GM23248 (cell line): ENCODE data around the gene ARHGAP24.

Experiments used
- EZH2 ChIP-seq: fragments of 200-600 bp; sonication (generic); IDR thresholded peaks from 2 replicates; pipeline ENCODE4 v1.6.1; 2018; ENCODE audit warnings: antibody characterized with exemption, mild to moderate bottlenecking; ENCODE audit not compliant: insufficient read depth, poor library complexity, severe bottlenecking
- EZH2phosphoT487 ChIP-seq: fragments of 200-600 bp; sonication (generic); IDR thresholded peaks from 2 replicates; pipeline ENCODE4 v1.6.1; 2018; ENCODE audit warnings: antibody characterized with exemption, moderate library complexity, mild to moderate bottlenecking, low read depth; ENCODE audit not compliant: insufficient read depth

DNA sequence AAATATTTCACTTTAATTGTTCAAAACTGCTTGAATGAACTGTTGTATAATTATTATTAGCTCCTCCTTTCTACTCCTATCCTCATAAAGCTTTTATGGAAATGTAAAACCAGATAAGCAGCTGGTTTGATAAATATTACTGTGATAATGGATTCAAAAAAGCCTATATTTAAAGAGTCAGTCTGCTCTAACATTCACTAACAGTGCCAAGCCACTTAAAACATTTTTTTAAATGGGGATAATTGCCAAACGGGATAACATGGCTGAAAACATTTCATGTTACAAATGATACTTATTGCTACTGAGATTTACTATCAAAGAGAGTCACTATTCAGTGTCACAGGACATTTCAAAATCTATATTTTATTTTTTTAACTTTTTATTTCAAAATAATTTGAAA is 17.4 kb downstream of the ARHGAP24 start:
- TF ChIP-seq EZH2 (no peak), EZH2phosphoT487 (no peak)
